ENCODE measurements around the gene TESK1. TPM values are rescaled to one million over a fixed set of nuclear protein-coding genes. Genes with fewer than 3 reads are reported as not detected.

Gene TESK1
- total RNA-seq, 1 experiment from 2014 or later, result 27.9 TPM

GRCh38 chr9:35598866-35599590 is 6.0 kb upstream of the TESK1 start:
- no peaks in the 10 kb centered on the region for H3K36me3 ChIP-seq (ENCODE audit: control insufficient read depth, insufficient read depth, low read length)
- Mint-ChIP-seq H3K9me3 (ENCODE audit: unreplicated experiment) (no peaks in the 10 kb centered on the region), H3K4me3 (ENCODE audit: unreplicated experiment) (no peak overlapping the region), H3K36me3 (ENCODE audit: insufficient read depth, unreplicated experiment) (peaks cover 5% of the 10 kb centered on the region), H3K27ac (ENCODE audit: unreplicated experiment) (no peak overlapping the region), H3K4me1 (ENCODE audit: low read depth, unreplicated experiment) (peaks cover 15% of the 10 kb centered on the region), H3K27me3 (ENCODE audit: insufficient read depth, unreplicated experiment) (no peaks in the 10 kb centered on the region)
- H3K4me3 ChIP-seq (ENCODE audit: low read depth, low read length), result no peak overlapping the region
- ChIA-PET POLR2A (no interaction called here), CTCF (interaction anchor here (0.7 to 1.6 kb wide), 5 partner anchors 12 to 109 kb away, joined by 3 to 5 read pairs (median 4); partner anchors contain the start of gene RUSC2)
- no peaks in the 10 kb centered on the region for H3K27me3 ChIP-seq (replicated peaks; ENCODE audit: control insufficient read depth, insufficient read depth, low read length)
- peaks cover 18% of the 10 kb centered on the region for H3K4me1 ChIP-seq
- intact Hi-C loops (cut with micrococcal nuclease; ENCODE audit: unreplicated experiment), result no loop called here
- TF ChIP-seq, protein P1, sequence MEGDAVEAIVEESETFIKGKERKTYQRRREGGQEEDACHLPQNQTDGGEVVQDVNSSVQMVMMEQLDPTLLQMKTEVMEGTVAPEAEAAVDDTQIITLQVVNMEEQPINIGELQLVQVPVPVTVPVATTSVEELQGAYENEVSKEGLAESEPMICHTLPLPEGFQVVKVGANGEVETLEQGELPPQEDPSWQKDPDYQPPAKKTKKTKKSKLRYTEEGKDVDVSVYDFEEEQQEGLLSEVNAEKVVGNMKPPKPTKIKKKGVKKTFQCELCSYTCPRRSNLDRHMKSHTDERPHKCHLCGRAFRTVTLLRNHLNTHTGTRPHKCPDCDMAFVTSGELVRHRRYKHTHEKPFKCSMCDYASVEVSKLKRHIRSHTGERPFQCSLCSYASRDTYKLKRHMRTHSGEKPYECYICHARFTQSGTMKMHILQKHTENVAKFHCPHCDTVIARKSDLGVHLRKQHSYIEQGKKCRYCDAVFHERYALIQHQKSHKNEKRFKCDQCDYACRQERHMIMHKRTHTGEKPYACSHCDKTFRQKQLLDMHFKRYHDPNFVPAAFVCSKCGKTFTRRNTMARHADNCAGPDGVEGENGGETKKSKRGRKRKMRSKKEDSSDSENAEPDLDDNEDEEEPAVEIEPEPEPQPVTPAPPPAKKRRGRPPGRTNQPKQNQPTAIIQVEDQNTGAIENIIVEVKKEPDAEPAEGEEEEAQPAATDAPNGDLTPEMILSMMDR (IDR thresholded peaks at IDR 0.05; ENCODE audit: insufficient read depth in 1 of 2, low read depth in 1 of 2, low read length in 1 of 2, severe bottlenecking in 1 of 2, unreplicated experiment in 1 of 2), result no peak
- no TSS peak for BruUV-seq (replicated peaks)
- DNase-seq, result peak; percentile 58 to 65
- no peaks in the 10 kb centered on the region for H3K9me3 ChIP-seq

GRCh38 chr9:35599763-35600604 is 5.1 kb upstream of the TESK1 start:
- H3K27me3 Mint-ChIP-seq (ENCODE audit: insufficient read depth, unreplicated experiment), result no peaks in the 10 kb centered on the region
- peaks cover 10% of the 10 kb centered on the region for H3K36me3 Mint-ChIP-seq (ENCODE audit: insufficient read depth, unreplicated experiment)
- no peaks in the 10 kb centered on the region for H3K9me3 ChIP-seq
- no peaks in the 10 kb centered on the region for H3K9me3 Mint-ChIP-seq (ENCODE audit: unreplicated experiment)
- H3K4me3 Mint-ChIP-seq (ENCODE audit: unreplicated experiment), result no peak overlapping the region
- DNase-seq, result peak in 1 of 2 experiments; percentile 15
- TF ChIP-seq, protein P1 (IDR thresholded peaks at IDR 0.05; ENCODE audit: insufficient read depth in 1 of 2, low read depth in 1 of 2, low read length in 1 of 2, severe bottlenecking in 1 of 2, unreplicated experiment in 1 of 2), result peak in 1 of 2 experiments; percentile 4
- intact Hi-C loops (cut with micrococcal nuclease; ENCODE audit: unreplicated experiment), result loop anchor here (5.0 kb wide), 2 partner anchors 38 to 488 kb away; a partner anchor contains a TSS
- no peak overlapping the region for H3K4me3 ChIP-seq (ENCODE audit: low read depth, low read length)
- H3K36me3 ChIP-seq (ENCODE audit: control insufficient read depth, insufficient read depth, low read length), result no peaks in the 10 kb centered on the region
- no peak overlapping the region for H3K27ac Mint-ChIP-seq (ENCODE audit: unreplicated experiment)
- no peaks in the 10 kb centered on the region for H3K27me3 ChIP-seq (replicated peaks; ENCODE audit: control insufficient read depth, insufficient read depth, low read length)
- ChIA-PET CTCF (interaction anchor here (0.7 to 1.6 kb wide), 6 partner anchors 11 to 110 kb away, joined by 3 to 5 read pairs (median 4); partner anchors contain the start of gene RUSC2), POLR2A (no interaction called here)
- peaks cover 18% of the 10 kb centered on the region for H3K4me1 ChIP-seq
- H3K4me1 Mint-ChIP-seq (ENCODE audit: low read depth, unreplicated experiment), result peaks cover 15% of the 10 kb centered on the region
- no TSS peak for BruUV-seq (replicated peaks)

GRCh38 chr9:35603506-35603985 is 1.5 kb upstream of the TESK1 start:
- peak overlapping the region; percentile 48 for H3K4me3 ChIP-seq (ENCODE audit: low read depth, low read length)
- intact Hi-C loops (cut with micrococcal nuclease; ENCODE audit: unreplicated experiment), result loop anchor here (5.0 kb wide), 2 partner anchors 41 to 491 kb away; a partner anchor contains a TSS
- ChIA-PET POLR2A (interaction anchor here (0.5 to 1.6 kb wide), 9 partner anchors 16 to 129 kb away, joined by 3 to 10 read pairs (median 5); partner anchors contain the start of genes ARHGEF39, CCDC107, CREB3 and RMRP), CTCF (interaction anchor here (0.6 to 1.3 kb wide), 21 partner anchors 9 to 442 kb away, joined by 3 to 24 read pairs (median 4); partner anchors contain the start of genes ARHGEF39, CCDC107, CREB3 and FAM221B)
- peak; percentile 65 to 69 for DNase-seq
- Mint-ChIP-seq H3K27me3 (ENCODE audit: insufficient read depth, unreplicated experiment) (no peaks in the 10 kb centered on the region), H3K9me3 (ENCODE audit: unreplicated experiment) (no peaks in the 10 kb centered on the region), H3K36me3 (ENCODE audit: insufficient read depth, unreplicated experiment) (peaks cover 17% of the 10 kb centered on the region), H3K4me3 (ENCODE audit: unreplicated experiment) (peak overlapping the region; percentile 99), H3K27ac (ENCODE audit: unreplicated experiment) (peak overlapping the region; percentile 99), H3K4me1 (ENCODE audit: low read depth, unreplicated experiment) (peaks cover 23% of the 10 kb centered on the region)
- TF ChIP-seq, protein P1 (IDR thresholded peaks at IDR 0.05; ENCODE audit: insufficient read depth in 1 of 2, low read depth in 1 of 2, low read length in 1 of 2, severe bottlenecking in 1 of 2, unreplicated experiment in 1 of 2), result no peak
- no peaks in the 10 kb centered on the region for H3K36me3 ChIP-seq (ENCODE audit: control insufficient read depth, insufficient read depth, low read length)
- H3K27me3 ChIP-seq (replicated peaks; ENCODE audit: control insufficient read depth, insufficient read depth, low read length), result no peaks in the 10 kb centered on the region
- TSS peak; percentile 90 for BruUV-seq (replicated peaks)
- peaks cover 21% of the 10 kb centered on the region for H3K4me1 ChIP-seq
- no peaks in the 10 kb centered on the region for H3K9me3 ChIP-seq

Measured in Caco-2 (cell line).